GM23338 (cell line): Measurements from ENCODE around the gene MTR.

Experiments
- CTCF ChIP-seq, 2 experiments: fragments of 200-600 bp in 1 of 2; sonication (generic) in 1 of 2; conservative IDR thresholded peaks; 2 replicates each; pipeline versions ENCODE4 v1.5.1 to v1.6.1; 2016 to 2017; ENCODE audit warnings: antibody characterized with exemption in 2 of 2, low read depth in 2 of 2, mild to moderate bottlenecking in 2 of 2, moderate library complexity in 1 of 2
- ETS1 ChIP-seq: IDR thresholded peaks from 2 replicates; pipeline ENCODE4 v1.6.1; 2016; ENCODE audit warnings: antibody characterized with exemption
- EZH2 ChIP-seq: fragments of 200-600 bp; sonication (generic); IDR thresholded peaks from one replicate; pipeline ENCODE4 v1.8.0; 2017; ENCODE audit warnings: antibody characterized with exemption, mild to moderate bottlenecking, low read depth; ENCODE audit not compliant: unreplicated experiment
- EZH2phosphoT487 ChIP-seq: fragments of 200-600 bp; sonication (generic); IDR thresholded peaks from one replicate; pipeline ENCODE4 v1.8.1; 2018; ENCODE audit warnings: antibody characterized with exemption; ENCODE audit not compliant: unreplicated experiment
- POLR2AphosphoS5 ChIP-seq: IDR thresholded peaks from 2 replicates; pipeline ENCODE4 v1.6.1; 2016; ENCODE audit warnings: antibody characterized with exemption, low read depth
- ZNF331 ChIP-seq: fragments of 250-450 bp; sonication (Bioruptor Pico); IDR thresholded peaks from 2 replicates; pipeline ENCODE4 v1.5.0; 2020; ENCODE audit warnings: low read depth, mild to moderate bottlenecking, moderate library complexity
- TF ChIP-seq, protein P1 (sequence below): IDR thresholded peaks from one replicate; pipeline ENCODE4 v1.6.1; 2018; ENCODE audit warnings: antibody characterized with exemption; ENCODE audit not compliant: unreplicated experiment

- no peak for TF ChIP-seq CTCF (conservative IDR thresholded peaks at IDR 0.05; ENCODE audit: low read depth in 2 of 2)
- TF ChIP-seq POLR2AphosphoS5 = no peak
- no peak for TF ChIP-seq EZH2
- TF ChIP-seq EZH2phosphoT487 = no peak
- no peak for TF ChIP-seq ZNF331 (CRISPR knock-in tag)
- TF ChIP-seq, protein P1, sequence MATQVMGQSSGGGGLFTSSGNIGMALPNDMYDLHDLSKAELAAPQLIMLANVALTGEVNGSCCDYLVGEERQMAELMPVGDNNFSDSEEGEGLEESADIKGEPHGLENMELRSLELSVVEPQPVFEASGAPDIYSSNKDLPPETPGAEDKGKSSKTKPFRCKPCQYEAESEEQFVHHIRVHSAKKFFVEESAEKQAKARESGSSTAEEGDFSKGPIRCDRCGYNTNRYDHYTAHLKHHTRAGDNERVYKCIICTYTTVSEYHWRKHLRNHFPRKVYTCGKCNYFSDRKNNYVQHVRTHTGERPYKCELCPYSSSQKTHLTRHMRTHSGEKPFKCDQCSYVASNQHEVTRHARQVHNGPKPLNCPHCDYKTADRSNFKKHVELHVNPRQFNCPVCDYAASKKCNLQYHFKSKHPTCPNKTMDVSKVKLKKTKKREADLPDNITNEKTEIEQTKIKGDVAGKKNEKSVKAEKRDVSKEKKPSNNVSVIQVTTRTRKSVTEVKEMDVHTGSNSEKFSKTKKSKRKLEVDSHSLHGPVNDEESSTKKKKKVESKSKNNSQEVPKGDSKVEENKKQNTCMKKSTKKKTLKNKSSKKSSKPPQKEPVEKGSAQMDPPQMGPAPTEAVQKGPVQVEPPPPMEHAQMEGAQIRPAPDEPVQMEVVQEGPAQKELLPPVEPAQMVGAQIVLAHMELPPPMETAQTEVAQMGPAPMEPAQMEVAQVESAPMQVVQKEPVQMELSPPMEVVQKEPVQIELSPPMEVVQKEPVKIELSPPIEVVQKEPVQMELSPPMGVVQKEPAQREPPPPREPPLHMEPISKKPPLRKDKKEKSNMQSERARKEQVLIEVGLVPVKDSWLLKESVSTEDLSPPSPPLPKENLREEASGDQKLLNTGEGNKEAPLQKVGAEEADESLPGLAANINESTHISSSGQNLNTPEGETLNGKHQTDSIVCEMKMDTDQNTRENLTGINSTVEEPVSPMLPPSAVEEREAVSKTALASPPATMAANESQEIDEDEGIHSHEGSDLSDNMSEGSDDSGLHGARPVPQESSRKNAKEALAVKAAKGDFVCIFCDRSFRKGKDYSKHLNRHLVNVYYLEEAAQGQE = no peak
- TF ChIP-seq ETS1 = no peak
Measured at GRCh38 chr1:236760480-236760879, 34.6 kb upstream of the MTR start.
